ENCODE data around the gene SMYD4. TPM values are rescaled to one million over a fixed set of nuclear protein-coding genes. Genes with fewer than 3 reads are reported as not detected.
"Not testable (repeated sequence)": the region's sequence is repeated elsewhere in the genome, so short reads cannot be mapped to it uniquely, and the experiment has no call there.

Gene SMYD4
- total RNA-seq, 1 experiment from 2014 or later, result 23.3 TPM

DNA sequence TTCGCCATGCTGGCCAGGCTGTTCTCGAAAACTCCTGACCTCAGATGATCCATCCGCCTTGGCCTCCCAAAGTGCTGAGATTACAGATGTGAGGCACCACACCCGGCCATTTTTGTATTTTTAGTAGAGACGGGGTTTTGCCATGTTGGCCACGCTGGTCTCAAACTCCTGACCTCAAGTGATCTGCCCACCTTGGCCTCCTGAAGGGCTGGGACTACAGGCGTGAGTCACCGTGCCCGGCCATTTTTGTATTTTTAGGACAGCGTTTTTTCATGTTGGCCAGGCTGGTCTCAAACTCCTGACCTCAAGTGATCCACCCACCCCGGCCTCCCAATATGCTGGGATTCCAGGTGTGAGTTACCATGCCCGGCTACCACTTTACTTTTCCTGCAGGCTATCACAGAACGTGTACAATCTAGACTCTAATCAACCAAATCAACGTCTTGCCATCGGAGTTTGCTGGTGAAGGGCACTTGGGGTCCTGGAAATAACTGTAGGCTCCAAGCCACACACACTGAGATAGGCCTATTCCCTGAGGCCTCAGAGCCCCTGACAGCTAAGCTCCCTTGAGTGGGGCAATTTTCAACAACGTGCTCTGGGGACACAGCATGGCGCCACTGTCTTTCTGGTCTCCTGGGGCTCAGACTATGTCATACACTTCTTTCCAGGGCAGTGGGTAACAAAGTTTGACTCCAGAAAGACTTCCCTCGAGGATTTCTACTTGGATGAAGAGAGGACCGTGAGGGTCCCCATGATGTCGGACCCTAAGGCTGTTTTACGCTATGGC is 55.1 kb downstream of the SMYD4 start:
- no peak overlapping the region for H3K4me3 ChIP-seq
- no peaks in the 10 kb centered on the region for H3K79me2 ChIP-seq (ENCODE audit: low read depth)
- no peak overlapping the region for H2AFZ ChIP-seq
- ChIA-PET CTCF (no interaction called here), POLR2A (ENCODE audit: unreplicated experiment) (no interaction called here)
- H3K27me3 ChIP-seq (ENCODE audit: insufficient read depth, low read depth), result no peaks in the 10 kb centered on the region
- H3F3A ChIP-seq (ENCODE audit: insufficient read depth, low read depth), result no peaks in the 10 kb centered on the region
- H3K27ac ChIP-seq, result no peak overlapping the region
- intact Hi-C loops (cut with micrococcal nuclease; ENCODE audit: unreplicated experiment), result no loop called here
- H4K20me1 ChIP-seq (ENCODE audit: insufficient read depth), result no peaks in the 10 kb centered on the region
- no peak overlapping the region for H3K4me2 ChIP-seq
- no peaks in the 10 kb centered on the region for H3K9me3 ChIP-seq (ENCODE audit: insufficient read depth, low read depth)
- TF ChIP-seq, protein P1, sequence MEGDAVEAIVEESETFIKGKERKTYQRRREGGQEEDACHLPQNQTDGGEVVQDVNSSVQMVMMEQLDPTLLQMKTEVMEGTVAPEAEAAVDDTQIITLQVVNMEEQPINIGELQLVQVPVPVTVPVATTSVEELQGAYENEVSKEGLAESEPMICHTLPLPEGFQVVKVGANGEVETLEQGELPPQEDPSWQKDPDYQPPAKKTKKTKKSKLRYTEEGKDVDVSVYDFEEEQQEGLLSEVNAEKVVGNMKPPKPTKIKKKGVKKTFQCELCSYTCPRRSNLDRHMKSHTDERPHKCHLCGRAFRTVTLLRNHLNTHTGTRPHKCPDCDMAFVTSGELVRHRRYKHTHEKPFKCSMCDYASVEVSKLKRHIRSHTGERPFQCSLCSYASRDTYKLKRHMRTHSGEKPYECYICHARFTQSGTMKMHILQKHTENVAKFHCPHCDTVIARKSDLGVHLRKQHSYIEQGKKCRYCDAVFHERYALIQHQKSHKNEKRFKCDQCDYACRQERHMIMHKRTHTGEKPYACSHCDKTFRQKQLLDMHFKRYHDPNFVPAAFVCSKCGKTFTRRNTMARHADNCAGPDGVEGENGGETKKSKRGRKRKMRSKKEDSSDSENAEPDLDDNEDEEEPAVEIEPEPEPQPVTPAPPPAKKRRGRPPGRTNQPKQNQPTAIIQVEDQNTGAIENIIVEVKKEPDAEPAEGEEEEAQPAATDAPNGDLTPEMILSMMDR (conservative IDR thresholded peaks at IDR 0.05), result no peak
- TF ChIP-seq EZH2 (IDR thresholded peaks at IDR 0.05; ENCODE audit: low read depth), result no peak
- DNase-seq, result no peak
- no peaks in the 10 kb centered on the region for H3K9me2 ChIP-seq (ENCODE audit: insufficient read depth)
- no TSS peak for BruUV-seq (replicated peaks)
- H3K36me3 ChIP-seq (ENCODE audit: low read depth), result no peaks in the 10 kb centered on the region
- peaks cover 5% of the 10 kb centered on the region; the same call in 1 of the 2 replicates for H3K4me1 ChIP-seq (replicated peaks; ENCODE audit: insufficient read depth)

- no peaks in the 10 kb centered on the region for H3K27me3 ChIP-seq (ENCODE audit: insufficient read depth, low read depth)
Measured at GRCh38 chr17:1773696-1774181, 56.0 kb downstream of the SMYD4 start.

DNA sequence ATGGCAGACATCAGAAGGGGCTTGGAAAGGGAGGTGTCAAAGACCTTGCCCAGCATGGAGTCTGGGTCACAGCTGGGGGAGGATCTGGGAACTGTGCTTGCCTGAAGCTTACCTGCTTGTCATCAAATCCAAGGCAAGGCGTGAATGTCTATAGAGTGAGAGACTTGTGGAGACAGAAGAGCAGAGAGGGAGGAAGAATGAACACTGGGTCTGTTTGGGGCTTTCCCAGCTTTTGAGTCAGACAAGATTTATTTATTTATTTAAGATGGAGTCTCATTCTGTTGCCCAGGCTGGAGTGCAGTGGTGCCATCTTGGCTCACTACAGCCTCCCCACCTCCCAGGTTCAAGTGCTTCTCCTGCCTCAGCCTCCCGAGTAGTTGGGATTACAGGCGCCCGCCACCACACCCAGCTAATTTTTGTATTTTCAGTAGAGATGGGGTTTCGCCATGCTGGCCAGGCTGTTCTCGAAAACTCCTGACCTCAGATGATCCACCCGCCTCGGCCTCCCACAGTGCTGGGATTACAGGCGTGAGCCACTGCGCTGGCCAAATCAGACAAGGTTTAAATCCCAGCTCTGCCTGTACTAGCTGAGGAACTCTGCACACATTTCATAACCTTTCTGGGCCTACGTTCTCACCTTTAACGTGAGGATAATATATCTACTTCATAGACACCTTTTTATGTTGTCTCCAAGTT is 56.6 kb downstream of the SMYD4 start:
- H3F3A ChIP-seq (ENCODE audit: insufficient read depth, low read depth); H3K4me3 ChIP-seq; H3K27ac ChIP-seq; BruUV-seq (replicated peaks); H3K27me3 ChIP-seq (ENCODE audit: insufficient read depth, low read depth); H4K20me1 ChIP-seq (ENCODE audit: insufficient read depth); H3K4me2 ChIP-seq; H3K36me3 ChIP-seq (ENCODE audit: low read depth); H3K9me2 ChIP-seq (ENCODE audit: insufficient read depth); intact Hi-C loops (cut with micrococcal nuclease; ENCODE audit: unreplicated experiment); H3K79me2 ChIP-seq (ENCODE audit: low read depth); H3K9me3 ChIP-seq (ENCODE audit: insufficient read depth, low read depth); H2AFZ ChIP-seq; H3K4me1 ChIP-seq (replicated peaks; ENCODE audit: insufficient read depth); DNase-seq: not testable (repeated sequence)
- POLR2A ChIA-PET (ENCODE audit: unreplicated experiment), result interaction anchor here (0.6 to 0.7 kb wide), 4 partner anchors 56 to 565 kb away, joined by 3 to 20 read pairs (median 4); no protein-coding TSS in a partner anchor
- CTCF ChIA-PET, result interaction anchor here (0.6 kb wide), 3 partner anchors 9 to 71 kb away, joined by 4 to 8 read pairs (median 7); no protein-coding TSS in a partner anchor

More at GRCh38 chr17:1773696-1774181, 56.0 kb downstream of the SMYD4 start:
- Histone ChIP-seq H3K4me2 (no peak overlapping the region), H3K9me2 (ENCODE audit: insufficient read depth) (no peaks in the 10 kb centered on the region), H3K4me1 (replicated peaks; ENCODE audit: insufficient read depth) (peaks cover 6% of the 10 kb centered on the region; the same call in 1 of the 2 replicates), H3K36me3 (ENCODE audit: low read depth) (no peaks in the 10 kb centered on the region), H3K79me2 (ENCODE audit: low read depth) (no peaks in the 10 kb centered on the region), H2AFZ (no peak overlapping the region), H4K20me1 (ENCODE audit: insufficient read depth) (no peaks in the 10 kb centered on the region), H3K4me3 (no peak overlapping the region), H3K27ac (no peak overlapping the region), H3K9me3 (ENCODE audit: insufficient read depth, low read depth) (no peaks in the 10 kb centered on the region), H3F3A (ENCODE audit: insufficient read depth, low read depth) (no peaks in the 10 kb centered on the region)
- DNase-seq, result no peak
- CTCF ChIA-PET, result interaction anchor here (0.6 kb wide), 2 partner anchors 9 to 72 kb away, joined by 4 to 8 read pairs; no protein-coding TSS in a partner anchor
- POLR2A ChIA-PET (ENCODE audit: unreplicated experiment), result interaction anchor here (0.6 kb wide), 2 partner anchors 270 to 425 kb away, joined by 13 to 20 read pairs; no protein-coding TSS in a partner anchor
- no TSS peak for BruUV-seq (replicated peaks)
- intact Hi-C loops (cut with micrococcal nuclease; ENCODE audit: unreplicated experiment), result no loop called here
- TF ChIP-seq, protein P1 (conservative IDR thresholded peaks at IDR 0.05), result no peak
- TF ChIP-seq EZH2 (IDR thresholded peaks at IDR 0.05; ENCODE audit: low read depth), result no peak

Data from PC-9 (cell line).